ENCODE measurements around the gene SEMA6A.
"Not testable (repeated sequence)": the region's sequence is repeated elsewhere in the genome, so short reads cannot be mapped to it uniquely, and the experiment has no call there.

SEMA6A gene

GRCh38 chr5:116546033-116546742 lies 28.4 kb downstream of the SEMA6A start:
- no peak for DNase-seq

- not testable (repeated sequence) for DNase-seq
These were observed 29.2 kb downstream of the SEMA6A start for GRCh38 chr5:116545465-116545864.

GRCh38 chr5:116544531-116545241 lies 29.9 kb downstream of the SEMA6A start:
- DNase-seq = no peak

- DNase-seq = no peak
These were observed 31.1 kb downstream of the SEMA6A start for GRCh38 chr5:116543501-116543900.

GRCh38 chr5:116542619-116543018 lies 32.0 kb downstream of the SEMA6A start:
- DNase-seq = no peak

GRCh38 chr5:116539222-116539621 lies 35.4 kb downstream of the SEMA6A start:
- DNase-seq = no peak

- DNase-seq = no peak
These were observed 38.1 kb downstream of the SEMA6A start for GRCh38 chr5:116536316-116537083.

- DNase-seq = no peak
These were observed 39.5 kb downstream of the SEMA6A start for GRCh38 chr5:116534964-116535651.

GRCh38 chr5:116532762-116533525 lies 41.7 kb downstream of the SEMA6A start:
- no peak for DNase-seq

GRCh38 chr5:116531635-116532034 lies 43.0 kb downstream of the SEMA6A start:
- no peak for DNase-seq

- DNase-seq = no peak
These were observed 43.5 kb downstream of the SEMA6A start for GRCh38 chr5:116531117-116531516.

GRCh38 chr5:116530276-116530675 lies 44.3 kb downstream of the SEMA6A start:
- no peak for DNase-seq

GRCh38 chr5:116529615-116530014 lies 45.0 kb downstream of the SEMA6A start:
- no peak for DNase-seq

- DNase-seq = no peak
These were observed 45.9 kb downstream of the SEMA6A start for GRCh38 chr5:116528519-116529234.

GRCh38 chr5:116527582-116527981 lies 47.0 kb downstream of the SEMA6A start:
- DNase-seq = no peak

- DNase-seq = no peak
These were observed 48.9 kb downstream of the SEMA6A start for GRCh38 chr5:116525674-116526073.

GRCh38 chr5:116524966-116525365 lies 49.7 kb downstream of the SEMA6A start:
- no peak for DNase-seq

- DNase-seq = no peak
These were observed 50.3 kb downstream of the SEMA6A start for GRCh38 chr5:116524051-116524904.

- DNase-seq = not testable (repeated sequence)
These were observed 51.4 kb downstream of the SEMA6A start for GRCh38 chr5:116523182-116523581.

GRCh38 chr5:116522356-116523136 lies 52.1 kb downstream of the SEMA6A start:
- DNase-seq = no peak
